ENCODE results near the gene NR2C2. TPM values are rescaled to one million over a fixed set of nuclear protein-coding genes. Genes with fewer than 3 reads are reported as not detected.

NR2C2 gene
- total RNA-seq, 1 experiment from 2014 or later = 29.2 TPM

Other genes with a start within 250 kb of the NR2C2 start
- not detected in 2 replicates for gene FGD5, start 128.6 kb upstream of the NR2C2 start, total RNA-seq (2014; rRNA removed; shearing (Covaris generic))
- 66.4 and 69.0 TPM in 2 replicates for gene MRPS25, start 117.7 kb downstream of the NR2C2 start, total RNA-seq (2014; rRNA removed; shearing (Covaris generic))
- 15.7 and 18.6 TPM in 2 replicates for gene RBSN, start 151.6 kb downstream of the NR2C2 start, total RNA-seq (2014; rRNA removed; shearing (Covaris generic))